GM21447 (cell line): ENCODE data around the gene TMEM87A.

Experiments
- ATAC-seq: cut with Tn5 transposase; IDR thresholded peaks from one replicate; pipeline ENCODE4 v1.9.1; 2021; ENCODE audit not compliant: unreplicated experiment

The TMEM87A gene

GRCh38 chr15:42166225-42166940 is 106.8 kb downstream of the TMEM87A start:
- no peak for ATAC-seq

GRCh38 chr15:42165106-42165505 is 108.1 kb downstream of the TMEM87A start:
- no peak for ATAC-seq

- no peak for ATAC-seq
These were observed 109.2 kb downstream of the TMEM87A start for GRCh38 chr15:42163947-42164550.

GRCh38 chr15:42163291-42163690 is 109.9 kb downstream of the TMEM87A start:
- no peak for ATAC-seq
